Sigmoid colon (tissue), 7 donors: Measurements from ENCODE around the gene RITA1. TPM values are rescaled to one million over a fixed set of nuclear protein-coding genes. Genes with fewer than 3 reads are reported as not detected.

Experiments used
- DNase-seq: peaks from one replicate; pipeline ENCODE4 v3.0.0-alpha.2; 2019
- H3K27ac ChIP-seq, 4 donors: fragments of 200-600 bp; sonication (generic); one replicate each; pipeline ENCODE4 v1.5.1; 2016 to 2019; ENCODE audit warnings: mild to moderate bottlenecking in 1 of 4
- H3K27me3 ChIP-seq, 3 donors: fragments of 200-600 bp; sonication (generic); one replicate each; pipeline ENCODE4 v1.5.1; 2019; ENCODE audit warnings: mild to moderate bottlenecking in 1 of 3
- H3K36me3 ChIP-seq, 4 donors: fragments of 200-600 bp; sonication (generic); one replicate each; pipeline ENCODE4 v1.5.1; 2016 to 2019
- H3K4me1 ChIP-seq, 4 donors: fragments of 200-600 bp; sonication (generic); one replicate each; pipeline ENCODE4 v1.5.1; 2017 to 2019
- H3K4me3 ChIP-seq, 4 donors: fragments of 200-600 bp; sonication (generic); one replicate each; pipeline ENCODE4 v1.5.1; 2017 to 2019; ENCODE audit warnings: mild to moderate bottlenecking in 2 of 4, moderate library complexity in 1 of 4
- H3K9me3 ChIP-seq, 4 donors: fragments of 200-600 bp in 3 of 4; sonication (generic) in 3 of 4; one replicate each; pipeline versions ENCODE4 v1.5.1 to v1.6.1; 2013 to 2019
- EP300 ChIP-seq, 4 donors: sonication (generic); formaldehyde crosslinking; IDR thresholded peaks; one replicate each; pipeline ENCODE4 v1.6.1; 2017; ENCODE audit warnings: antibody characterized with exemption in 4 of 4
- POLR2A ChIP-seq, 2 donors: fragments of 450-650 bp; IDR thresholded peaks; one replicate each; pipeline ENCODE4 v1.6.1; 2016; ENCODE audit warnings: antibody characterized with exemption in 2 of 2, mild to moderate bottlenecking in 2 of 2, moderate library complexity in 2 of 2
- POLR2AphosphoS5 ChIP-seq, 4 donors: sonication (generic); formaldehyde crosslinking; IDR thresholded peaks; one replicate each; pipeline ENCODE4 v1.6.1; 2017; ENCODE audit warnings: antibody characterized with exemption in 4 of 4
- WGBS, 2 donors: extraction: QIAGEN DNeasy Blood & Tissue Kit; methylation state at CpG; one replicate each; pipeline ENCODE4 v1.1.7; 2013; 5-methylcytosine and 5-hydroxymethylcytosine counted together
- intact Hi-C: fragments of 100-400 bp; cut with DNase I; formaldehyde crosslinking; loops from one replicate; pipeline ENCODE4 v1.15.1; 2023
- polyA plus RNA-seq, 3 donors: library from polyadenylated mRNA; stranded (reverse); fragments of 200-250 nt; gene quantifications; one replicate each; pipeline ENCODE4 v1.2.3, GENCODE V29; 2013
- total RNA-seq, 4 donors: library from RNA; depleted of rRNA; stranded (reverse); fragments of >200 nt; gene quantifications; one replicate each; pipeline ENCODE4 v1.1.0, GENCODE V29; 2016
- TF ChIP-seq, protein P1 (sequence below), 4 experiments: fragments of 450-650 bp in 3 of 4; fragments of 200-600 bp in 1 of 4; IDR thresholded peaks; one replicate each; pipeline ENCODE4 v1.5.1; 2016 to 2019; ENCODE audit warnings: antibody characterized with exemption in 4 of 4, mild to moderate bottlenecking in 3 of 4, moderate library complexity in 2 of 4
- donor health status: healthy with polysubstance abuse.
- donor health status: Bipolar disorder and iron deficiency.
- donor health status: healthy.

Gene RITA1
- total and polyA plus RNA-seq, 7 donors = 12.5 to 28.4 (median 16.5) TPM

DNA sequence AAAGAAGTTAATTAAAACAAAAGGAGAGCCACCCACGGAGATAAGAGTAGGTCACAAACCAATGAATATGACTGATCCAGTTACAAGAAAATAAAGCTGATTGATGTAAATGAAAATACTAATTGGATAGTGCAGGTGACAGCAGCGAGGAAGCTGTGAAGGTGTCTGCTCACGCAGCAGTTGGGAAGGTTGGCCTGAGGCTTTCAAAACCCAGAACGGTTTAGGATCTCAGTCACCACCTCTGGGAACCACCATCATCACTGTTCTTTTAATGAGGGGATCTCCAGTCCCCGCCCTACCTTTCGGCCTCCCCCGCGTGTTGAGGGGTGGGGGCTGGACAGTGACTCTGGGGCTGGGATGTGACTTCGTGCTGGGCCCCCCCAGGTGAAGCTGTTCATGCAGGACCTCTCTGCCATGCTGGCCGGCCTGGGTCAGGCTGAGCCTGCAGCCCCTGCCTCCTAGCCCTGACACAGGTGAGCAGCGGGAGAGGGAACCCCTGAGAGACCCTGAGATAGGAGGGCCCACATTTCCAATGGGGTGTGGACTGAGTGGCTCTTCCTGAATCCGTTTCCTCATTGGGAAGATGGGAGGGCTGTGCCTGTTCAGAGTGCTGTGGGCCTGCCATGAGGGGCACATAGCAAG is 28.2 kb upstream of the RITA1 start:
- DNase-seq = no peak
- H3K9me3 ChIP-seq = no peaks in the 10 kb centered on the region
- WGBS, 2 donors = 85 to 90% methylated on average over 12 of the region's 12 CpGs
- H3K27me3 ChIP-seq = peaks cover 11 to 44% (median 26%) of the 10 kb centered on the region in 3 donors
- H3K36me3 ChIP-seq = peaks cover 20 to 50% (median 34%) of the 10 kb centered on the region in 4 donors
- H3K4me3 ChIP-seq = no peak overlapping the region
- intact Hi-C loops = loop anchor here (5.0 kb wide), 1 partner anchor 110 kb away; no protein-coding TSS in a partner anchor
- TF ChIP-seq POLR2A (IDR thresholded peaks at IDR 0.05) (no peak), EP300 (IDR thresholded peaks at IDR 0.05) (no peak), POLR2AphosphoS5 (IDR thresholded peaks at IDR 0.05) (no peak)
- TF ChIP-seq, protein P1, sequence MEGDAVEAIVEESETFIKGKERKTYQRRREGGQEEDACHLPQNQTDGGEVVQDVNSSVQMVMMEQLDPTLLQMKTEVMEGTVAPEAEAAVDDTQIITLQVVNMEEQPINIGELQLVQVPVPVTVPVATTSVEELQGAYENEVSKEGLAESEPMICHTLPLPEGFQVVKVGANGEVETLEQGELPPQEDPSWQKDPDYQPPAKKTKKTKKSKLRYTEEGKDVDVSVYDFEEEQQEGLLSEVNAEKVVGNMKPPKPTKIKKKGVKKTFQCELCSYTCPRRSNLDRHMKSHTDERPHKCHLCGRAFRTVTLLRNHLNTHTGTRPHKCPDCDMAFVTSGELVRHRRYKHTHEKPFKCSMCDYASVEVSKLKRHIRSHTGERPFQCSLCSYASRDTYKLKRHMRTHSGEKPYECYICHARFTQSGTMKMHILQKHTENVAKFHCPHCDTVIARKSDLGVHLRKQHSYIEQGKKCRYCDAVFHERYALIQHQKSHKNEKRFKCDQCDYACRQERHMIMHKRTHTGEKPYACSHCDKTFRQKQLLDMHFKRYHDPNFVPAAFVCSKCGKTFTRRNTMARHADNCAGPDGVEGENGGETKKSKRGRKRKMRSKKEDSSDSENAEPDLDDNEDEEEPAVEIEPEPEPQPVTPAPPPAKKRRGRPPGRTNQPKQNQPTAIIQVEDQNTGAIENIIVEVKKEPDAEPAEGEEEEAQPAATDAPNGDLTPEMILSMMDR (IDR thresholded peaks at IDR 0.05) = no peak
- no peak overlapping the region for H3K27ac ChIP-seq
- H3K4me1 ChIP-seq = peaks cover 0 to 26% (median 17%) of the 10 kb centered on the region in 4 donors

DNA sequence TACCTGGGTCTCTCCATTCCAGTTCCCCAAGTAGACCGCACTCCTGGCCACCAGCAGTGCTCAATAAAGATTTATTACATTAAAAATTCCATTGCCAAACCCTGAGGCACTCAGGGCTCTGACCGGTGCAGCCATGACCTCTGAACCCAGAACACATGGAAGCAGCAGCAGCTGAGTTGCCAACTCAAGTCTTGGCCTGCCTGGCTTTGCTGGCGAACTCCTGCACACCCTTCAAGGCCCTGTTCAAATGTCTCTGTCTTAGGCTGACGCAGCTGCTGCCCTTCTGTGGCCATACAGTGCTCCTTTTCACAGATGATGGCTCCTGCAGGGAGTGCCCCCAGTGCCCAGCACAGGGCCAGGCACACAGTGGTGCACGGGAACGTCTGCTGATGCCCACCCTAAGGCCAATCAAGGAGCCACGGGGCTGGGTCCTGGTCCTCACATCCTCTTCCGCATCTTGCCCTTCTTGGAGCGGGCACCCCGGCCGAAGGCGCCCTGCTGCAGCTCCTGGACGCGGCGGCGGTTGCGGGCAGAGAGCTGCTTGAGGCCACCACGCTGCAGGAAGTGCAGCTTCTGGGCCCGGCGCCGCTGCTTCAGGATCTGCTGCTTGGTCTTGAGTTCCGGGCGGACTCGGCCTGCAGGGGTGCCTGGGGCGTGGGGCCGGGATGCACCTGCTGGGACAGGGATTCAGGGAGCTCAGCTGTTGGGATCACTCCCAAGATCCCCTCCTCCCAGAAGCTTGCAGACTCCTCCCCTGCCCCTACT is 26.9 kb upstream of the RITA1 start:
- Histone ChIP-seq H3K4me3 (no peak overlapping the region), H3K4me1 (peaks cover 0 to 18% (median 7%) of the 10 kb centered on the region in 4 donors), H3K9me3 (no peaks in the 10 kb centered on the region), H3K36me3 (peaks cover 30 to 63% (median 47%) of the 10 kb centered on the region in 4 donors), H3K27ac (no peak overlapping the region), H3K27me3 (peaks cover 6 to 36% (median 16%) of the 10 kb centered on the region in 3 donors)
- 94 to 96% methylated on average over 26 of the region's 26 CpGs for WGBS, 2 donors
- intact Hi-C loops = loop anchor here (5.0 kb wide), 1 partner anchor 111 kb away; no protein-coding TSS in a partner anchor
- TF ChIP-seq POLR2AphosphoS5 (IDR thresholded peaks at IDR 0.05) (no peak), POLR2A (IDR thresholded peaks at IDR 0.05) (no peak), EP300 (IDR thresholded peaks at IDR 0.05) (no peak)
- TF ChIP-seq, protein P1 (IDR thresholded peaks at IDR 0.05) = no peak
- no peak for DNase-seq

DNA sequence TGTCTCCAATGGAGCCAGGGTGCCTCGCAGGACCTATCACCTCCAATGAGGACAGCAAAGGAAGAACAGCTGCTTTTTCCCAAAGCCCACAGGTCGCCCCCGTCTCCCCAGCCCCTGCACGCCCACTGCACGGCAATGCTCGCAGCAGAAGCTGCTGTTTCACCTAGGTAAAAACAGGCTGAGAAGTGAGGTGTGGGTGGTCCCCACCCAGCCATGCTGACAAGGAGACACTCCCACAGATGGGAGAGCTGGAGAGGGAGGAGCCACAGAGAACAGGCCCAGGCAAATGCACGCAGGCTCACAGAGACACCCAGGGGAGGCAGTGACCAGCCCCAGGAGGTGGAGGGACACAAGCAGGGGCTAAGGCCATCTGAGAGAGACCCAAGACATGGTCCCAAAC is 25.6 kb upstream of the RITA1 start:
- no peak overlapping the region for H3K4me3 ChIP-seq
- TF ChIP-seq, protein P1 (IDR thresholded peaks at IDR 0.05) = no peak
- TF ChIP-seq EP300 (IDR thresholded peaks at IDR 0.05) (no peak), POLR2A (IDR thresholded peaks at IDR 0.05) (no peak), POLR2AphosphoS5 (IDR thresholded peaks at IDR 0.05) (no peak)
- peaks cover 0 to 5% (median 0%) of the 10 kb centered on the region in 4 donors for H3K4me1 ChIP-seq
- peaks cover 3 to 23% (median 3%) of the 10 kb centered on the region in 3 donors for H3K27me3 ChIP-seq
- no peak for DNase-seq
- intact Hi-C loops = loop anchor here (5.0 kb wide), 1 partner anchor 113 kb away; no protein-coding TSS in a partner anchor
- H3K36me3 ChIP-seq = peaks cover 36 to 76% (median 56%) of the 10 kb centered on the region in 4 donors
- no peaks in the 10 kb centered on the region for H3K9me3 ChIP-seq
- 93 to 95% methylated on average over 7 of the region's 7 CpGs for WGBS, 2 donors
- no peak overlapping the region for H3K27ac ChIP-seq

DNA sequence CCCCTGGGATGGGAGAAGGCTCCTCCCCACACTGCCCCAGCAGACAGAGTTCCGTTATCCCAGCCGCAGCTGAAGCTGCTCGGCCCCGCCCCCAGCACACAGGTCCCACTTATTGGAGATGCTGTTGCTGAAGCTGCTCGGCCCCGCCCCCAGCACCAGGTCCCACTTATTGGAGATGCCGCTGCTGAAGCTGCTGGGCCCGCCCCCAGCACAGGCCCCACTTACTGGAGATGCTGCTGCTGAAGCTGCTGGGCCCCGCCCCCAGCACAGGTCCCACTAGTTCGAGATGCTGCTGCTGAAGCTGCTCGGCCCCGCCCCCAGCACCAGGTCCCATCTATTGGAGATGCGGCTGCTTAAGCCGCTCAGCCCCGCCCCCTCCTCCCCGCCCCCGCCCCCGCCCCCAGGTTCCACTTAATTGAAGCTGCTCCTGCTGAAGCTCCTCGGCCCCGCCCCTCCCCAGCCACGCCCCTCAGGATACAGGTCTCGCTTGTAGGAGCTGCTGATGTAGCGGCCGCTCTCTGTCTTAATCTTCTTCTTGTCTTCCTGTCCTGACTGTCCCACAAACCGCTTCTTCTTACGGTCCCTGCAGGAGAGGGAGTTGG is 24.0 kb upstream of the RITA1 start:
- intact Hi-C loops = no loop called here
- H3K4me3 ChIP-seq = no peak overlapping the region
- no peaks in the 10 kb centered on the region for H3K9me3 ChIP-seq
- no peak overlapping the region for H3K27ac ChIP-seq
- H3K27me3 ChIP-seq = peaks cover 0 to 10% (median 0%) of the 10 kb centered on the region in 3 donors
- peaks cover 44 to 92% (median 68%) of the 10 kb centered on the region in 4 donors for H3K36me3 ChIP-seq
- H3K4me1 ChIP-seq = peaks cover 0 to 5% (median 0%) of the 10 kb centered on the region in 4 donors
- WGBS, 2 donors = 72 to 75% methylated on average over 26 of the region's 26 CpGs
- no peak for DNase-seq
- TF ChIP-seq, protein P1 (IDR thresholded peaks at IDR 0.05) = no peak
